GM19035 (cell line): ENCODE data around the gene ROCK2.
"Not testable (repeated sequence)": the region's sequence is repeated elsewhere in the genome, so short reads cannot be mapped to it uniquely, and the experiment has no call there.

Experiments used
- ATAC-seq: cut with Tn5 transposase; IDR thresholded peaks from one replicate; pipeline ENCODE4 v1.9.1; 2021; ENCODE audit not compliant: unreplicated experiment

The ROCK2 gene

GRCh38 chr2:11187083-11187619 lies 157.3 kb downstream of the ROCK2 start:
- ATAC-seq = no peak

- ATAC-seq = no peak
These were observed 158.3 kb downstream of the ROCK2 start for GRCh38 chr2:11186145-11186544.

GRCh38 chr2:11182951-11183350 lies 161.5 kb downstream of the ROCK2 start:
- no peak for ATAC-seq

- no peak for ATAC-seq
These were observed 163.8 kb downstream of the ROCK2 start for GRCh38 chr2:11180653-11181052.

GRCh38 chr2:11179899-11180298 lies 164.5 kb downstream of the ROCK2 start:
- ATAC-seq = no peak

GRCh38 chr2:11179196-11179595 lies 165.2 kb downstream of the ROCK2 start:
- ATAC-seq = no peak

GRCh38 chr2:11177871-11178690 lies 166.4 kb downstream of the ROCK2 start:
- ATAC-seq = no peak

GRCh38 chr2:11175293-11175795 lies 169.1 kb downstream of the ROCK2 start:
- ATAC-seq = no peak

- ATAC-seq = no peak
These were observed 170.2 kb downstream of the ROCK2 start for GRCh38 chr2:11174222-11174621.

GRCh38 chr2:11169333-11169732 lies 175.1 kb downstream of the ROCK2 start:
- no peak for ATAC-seq

GRCh38 chr2:11168488-11168887 lies 175.9 kb downstream of the ROCK2 start:
- no peak for ATAC-seq

GRCh38 chr2:11166476-11166875 lies 178.0 kb downstream of the ROCK2 start:
- ATAC-seq = no peak

GRCh38 chr2:11165046-11165445 lies 179.4 kb downstream of the ROCK2 start:
- not testable (repeated sequence) for ATAC-seq

- ATAC-seq = no peak
These were observed 180.8 kb downstream of the ROCK2 start for GRCh38 chr2:11163439-11164317.

- ATAC-seq = no peak
These were observed 182.7 kb downstream of the ROCK2 start for GRCh38 chr2:11161747-11162146.

- ATAC-seq = peak; percentile 66
These were observed 183.5 kb downstream of the ROCK2 start for GRCh38 chr2:11160731-11161455.

GRCh38 chr2:11160256-11160655 lies 184.2 kb downstream of the ROCK2 start:
- no peak for ATAC-seq

- no peak for ATAC-seq
These were observed 184.8 kb downstream of the ROCK2 start for GRCh38 chr2:11159574-11160170.

GRCh38 chr2:11158916-11159573 lies 185.4 kb downstream of the ROCK2 start:
- no peak for ATAC-seq

- no peak for ATAC-seq
These were observed 186.7 kb downstream of the ROCK2 start for GRCh38 chr2:11157731-11158130.
